Upper lobe of left lung (tissue), 4 donors: ENCODE measurements around the gene RUNX1.

ENCODE experiments used
- EP300 ChIP-seq, 4 donors: sonication (generic); formaldehyde crosslinking; IDR thresholded peaks; one replicate each; pipeline ENCODE4 v1.5.1; 2017; ENCODE audit warnings: antibody characterized with exemption in 4 of 4, control low read depth in 2 of 4
- POLR2AphosphoS5 ChIP-seq, 2 donors: sonication (generic); formaldehyde crosslinking; IDR thresholded peaks; one replicate each; pipeline ENCODE4 v1.5.1; 2017; ENCODE audit warnings: antibody characterized with exemption in 2 of 2

- TF ChIP-seq POLR2AphosphoS5 (IDR thresholded peaks at IDR 0.05) (no peak), EP300 (IDR thresholded peaks at IDR 0.05) (no peak)
Observed at GRCh38 chr21:34979383-34979782, 69.7 kb downstream of the RUNX1 start.
